Stimulated activated naive CD4-positive, alpha-beta T cell (primary cell): ENCODE data around the gene LSR.

Source experiments
- DNase-seq, 6 experiments: peaks; one replicate each; lab custom pipeline; 2025; lab: John Stamatoyannopoulos, UW

LSR gene, protein sequence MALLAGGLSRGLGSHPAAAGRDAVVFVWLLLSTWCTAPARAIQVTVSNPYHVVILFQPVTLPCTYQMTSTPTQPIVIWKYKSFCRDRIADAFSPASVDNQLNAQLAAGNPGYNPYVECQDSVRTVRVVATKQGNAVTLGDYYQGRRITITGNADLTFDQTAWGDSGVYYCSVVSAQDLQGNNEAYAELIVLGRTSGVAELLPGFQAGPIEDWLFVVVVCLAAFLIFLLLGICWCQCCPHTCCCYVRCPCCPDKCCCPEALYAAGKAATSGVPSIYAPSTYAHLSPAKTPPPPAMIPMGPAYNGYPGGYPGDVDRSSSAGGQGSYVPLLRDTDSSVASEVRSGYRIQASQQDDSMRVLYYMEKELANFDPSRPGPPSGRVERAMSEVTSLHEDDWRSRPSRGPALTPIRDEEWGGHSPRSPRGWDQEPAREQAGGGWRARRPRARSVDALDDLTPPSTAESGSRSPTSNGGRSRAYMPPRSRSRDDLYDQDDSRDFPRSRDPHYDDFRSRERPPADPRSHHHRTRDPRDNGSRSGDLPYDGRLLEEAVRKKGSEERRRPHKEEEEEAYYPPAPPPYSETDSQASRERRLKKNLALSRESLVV

DNA sequence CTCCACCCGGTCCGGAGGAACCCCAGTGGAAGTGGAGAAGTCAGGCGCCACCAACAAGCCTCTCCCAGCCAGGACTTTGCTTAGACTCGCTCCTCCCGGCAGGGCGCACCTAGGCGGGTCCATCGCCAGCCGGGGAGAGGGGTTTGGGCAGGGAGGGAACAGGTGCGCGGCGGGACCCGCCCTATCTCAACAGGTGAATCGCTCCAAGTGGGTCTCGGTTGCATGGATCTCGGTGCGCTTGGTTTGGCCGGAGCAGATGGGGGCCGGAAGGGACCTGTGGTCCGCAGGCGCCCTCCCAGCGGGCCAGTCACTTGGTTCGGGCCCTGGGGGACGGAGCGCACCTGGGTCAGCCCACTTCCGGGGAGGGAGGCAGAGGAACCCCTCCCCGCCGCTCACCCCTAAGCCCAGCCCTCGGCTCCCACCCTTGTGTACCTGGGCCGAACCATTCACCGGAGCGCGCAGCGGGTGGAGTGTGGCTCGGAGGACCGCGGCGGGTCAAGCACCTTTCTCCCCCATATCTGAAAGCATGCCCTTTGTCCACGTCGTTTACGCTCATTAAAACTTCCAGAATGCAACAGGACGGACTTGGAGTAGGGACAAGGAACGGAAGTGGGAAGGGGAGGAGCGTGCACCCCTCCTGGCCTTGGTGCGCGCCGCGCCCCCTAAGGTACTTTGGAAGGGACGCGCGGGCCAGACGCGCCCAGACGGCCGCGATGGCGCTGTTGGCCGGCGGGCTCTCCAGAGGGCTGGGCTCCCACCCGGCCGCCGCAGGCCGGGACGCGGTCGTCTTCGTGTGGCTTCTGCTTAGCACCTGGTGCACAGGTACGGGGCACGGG, at the start of gene LSR:
Gene LSR (plus strand): TSS at position 693 of the 836 bp plus-strand sequence. CDS start 21 bp downstream, at position 714.
- DNase-seq, result peak; percentile 48 to 79 (median 67)

GRCh38 chr19:35199481-35199880, 49.3 kb upstream of the LSR start:
- DNase-seq, result no peak

DNA sequence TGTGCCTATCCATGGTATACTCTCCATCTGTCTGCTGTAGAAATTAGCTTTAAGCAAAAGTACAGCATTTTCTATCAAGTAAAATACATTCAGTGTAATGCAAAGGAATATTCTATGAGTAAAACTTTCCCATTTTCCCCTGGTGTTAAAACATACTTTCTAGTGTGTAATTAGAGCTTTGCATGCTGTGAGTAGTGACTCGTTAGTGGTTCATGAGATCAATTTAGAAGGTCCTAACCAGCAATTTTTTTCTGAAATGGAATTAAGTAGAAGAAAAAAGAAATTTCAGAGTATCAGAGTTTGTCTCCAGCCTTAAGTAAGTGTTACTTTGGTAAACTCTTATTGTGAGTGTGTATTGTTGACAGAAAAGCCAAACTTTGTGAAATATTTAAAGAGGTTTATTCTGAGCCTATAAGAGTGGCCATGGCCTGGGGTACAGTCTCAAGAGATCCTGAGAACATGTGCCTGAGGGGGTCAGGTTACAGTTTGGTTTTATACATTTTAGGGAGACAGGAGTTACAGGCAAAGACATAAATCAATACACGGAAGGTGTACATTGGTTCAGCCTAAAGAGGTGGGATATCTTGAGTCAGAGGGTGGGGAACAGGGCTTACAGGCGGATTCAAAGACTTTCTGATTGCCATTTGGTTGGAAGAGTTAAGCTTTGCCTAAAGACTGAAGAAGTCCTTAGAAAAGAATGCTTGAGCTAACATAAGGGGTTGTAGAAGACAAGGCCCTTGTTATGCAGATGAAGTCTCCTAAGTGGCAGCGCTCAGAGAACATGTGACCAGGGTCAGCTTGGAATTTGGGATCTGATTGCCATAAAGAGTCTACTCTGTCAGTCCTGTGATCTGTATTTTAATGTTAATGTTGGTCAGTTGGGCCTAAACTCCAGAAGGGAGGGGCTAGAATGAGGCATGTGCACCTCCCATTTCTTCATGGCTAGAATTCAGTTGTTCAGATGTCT, 45.8 kb upstream of the LSR start:
- no peak for DNase-seq

DNA sequence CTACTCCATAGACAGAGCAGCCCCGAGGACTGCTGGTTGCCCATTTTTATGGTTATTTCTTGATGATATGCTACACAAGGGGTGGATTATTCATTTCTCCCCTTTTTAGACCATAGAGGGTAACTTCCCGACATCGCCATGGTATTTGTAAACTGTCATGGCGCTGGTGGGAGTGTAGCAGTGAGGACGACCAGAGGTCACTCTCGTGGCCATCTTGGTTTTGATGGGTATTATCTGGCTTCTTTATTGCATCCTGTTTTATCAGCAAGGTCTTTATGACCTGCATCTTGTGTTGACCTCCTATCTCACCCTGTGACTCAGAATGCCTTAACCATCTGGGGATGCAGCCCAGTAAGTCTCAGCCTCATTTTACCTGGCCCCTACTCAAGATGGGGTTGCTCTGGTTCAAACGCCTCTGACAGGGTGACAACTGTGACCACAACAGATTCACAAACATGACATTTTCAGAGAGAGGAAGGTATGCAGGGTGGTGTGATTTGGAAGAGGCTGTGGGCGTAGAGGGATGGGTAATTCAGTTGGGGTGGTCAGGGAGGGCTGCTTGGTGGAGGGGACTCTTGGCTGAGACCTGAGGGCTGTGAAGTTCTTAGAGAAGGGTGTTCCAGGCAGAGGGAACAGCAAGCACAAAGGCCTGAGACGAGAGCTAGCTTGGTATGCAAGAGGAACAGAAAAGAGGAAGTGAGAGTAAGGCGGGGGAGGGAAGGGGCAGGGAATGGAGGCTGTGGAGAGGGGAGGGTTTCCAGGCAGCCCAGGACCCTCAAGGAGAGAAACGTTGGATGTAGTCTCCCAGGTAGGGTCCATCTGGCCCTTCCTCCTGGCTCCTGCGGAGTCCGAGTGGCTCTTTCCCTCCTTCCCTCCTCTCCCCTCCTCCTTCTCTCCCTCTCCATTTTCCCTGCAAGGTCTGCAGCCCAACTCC, 43.7 kb upstream of the LSR start:
- peak in 1 of 6 experiments; percentile 6 for DNase-seq

DNA sequence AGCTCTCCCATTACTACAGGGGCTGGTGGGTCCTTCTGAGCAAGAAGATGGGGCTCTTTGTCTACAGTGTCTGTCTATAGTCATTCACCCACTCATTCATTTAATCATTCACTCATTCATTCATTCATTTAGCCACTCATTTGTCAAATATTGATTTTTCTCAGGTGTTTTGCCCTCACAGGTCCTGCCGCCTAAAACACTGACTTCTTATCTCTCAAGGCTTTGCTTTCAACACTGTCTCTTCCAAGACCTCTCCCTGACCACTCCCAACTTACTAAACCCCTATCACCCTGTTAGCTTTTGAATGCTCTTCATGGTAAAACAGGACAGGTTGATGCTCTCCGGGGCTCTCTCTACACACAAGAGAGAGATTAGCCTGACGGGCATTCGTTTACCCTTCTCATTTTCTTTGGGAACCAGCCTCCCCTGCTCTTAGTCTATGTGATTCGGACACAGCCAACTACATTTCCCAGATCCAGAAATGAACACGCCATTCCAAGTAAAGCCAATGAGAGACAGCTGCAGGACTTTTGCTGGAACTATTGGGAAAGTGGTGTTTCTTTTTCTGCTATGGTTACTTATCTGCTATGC, 43.0 kb upstream of the LSR start:
- no peak for DNase-seq

DNA sequence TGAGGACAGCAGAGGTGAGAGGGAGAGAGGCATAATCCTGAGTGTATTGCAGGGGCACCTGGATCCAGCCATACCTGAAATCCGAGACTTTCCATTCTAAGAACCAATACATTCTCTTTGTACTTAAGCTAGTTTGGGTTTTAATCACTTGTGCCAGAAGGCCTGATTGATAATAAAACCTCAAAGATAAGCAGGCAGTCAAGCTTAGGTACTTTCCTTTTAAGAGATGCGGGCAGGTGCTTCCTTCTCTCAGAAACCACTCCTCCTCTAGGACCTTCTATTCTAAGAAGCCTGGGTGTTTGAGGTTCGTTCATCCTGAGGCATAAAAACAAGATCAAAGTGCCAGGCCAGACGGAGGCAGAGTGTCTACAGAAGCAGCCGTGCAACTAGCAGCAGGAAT, 42.4 kb upstream of the LSR start:
- peak; percentile 17 to 78 (median 70) for DNase-seq

DNA sequence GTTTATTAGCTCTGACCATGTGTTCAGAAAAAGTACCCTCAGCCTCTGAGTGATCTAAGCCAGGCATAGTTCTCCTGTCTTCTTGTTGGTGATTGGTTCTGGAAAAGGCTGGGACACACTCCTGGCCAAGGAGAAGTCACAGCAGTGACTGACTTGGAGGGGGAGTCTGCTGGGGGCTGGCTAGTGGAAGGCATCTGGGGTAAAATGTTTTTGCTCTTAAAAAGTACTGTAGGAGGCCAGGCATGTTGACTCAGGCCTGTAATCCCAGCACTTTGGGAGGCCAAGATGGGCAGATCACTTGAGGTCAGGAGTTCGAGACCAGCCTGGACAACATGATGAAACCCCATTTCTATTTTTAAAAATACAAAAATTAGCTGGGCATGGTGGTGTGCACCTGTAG, 41.9 kb upstream of the LSR start:
- peak in 1 of 6 experiments; percentile 49 for DNase-seq

GRCh38 chr19:35207391-35207871, 41.4 kb upstream of the LSR start:
- DNase-seq, result peak in 5 of 6 experiments; percentile 33 to 57 (median 40)

- peak in 1 of 6 experiments; percentile 38 for DNase-seq
These were observed 40.7 kb upstream of the LSR start for GRCh38 chr19:35208121-35208520.

GRCh38 chr19:35209646-35210045, 39.2 kb upstream of the LSR start:
- no peak for DNase-seq

DNA sequence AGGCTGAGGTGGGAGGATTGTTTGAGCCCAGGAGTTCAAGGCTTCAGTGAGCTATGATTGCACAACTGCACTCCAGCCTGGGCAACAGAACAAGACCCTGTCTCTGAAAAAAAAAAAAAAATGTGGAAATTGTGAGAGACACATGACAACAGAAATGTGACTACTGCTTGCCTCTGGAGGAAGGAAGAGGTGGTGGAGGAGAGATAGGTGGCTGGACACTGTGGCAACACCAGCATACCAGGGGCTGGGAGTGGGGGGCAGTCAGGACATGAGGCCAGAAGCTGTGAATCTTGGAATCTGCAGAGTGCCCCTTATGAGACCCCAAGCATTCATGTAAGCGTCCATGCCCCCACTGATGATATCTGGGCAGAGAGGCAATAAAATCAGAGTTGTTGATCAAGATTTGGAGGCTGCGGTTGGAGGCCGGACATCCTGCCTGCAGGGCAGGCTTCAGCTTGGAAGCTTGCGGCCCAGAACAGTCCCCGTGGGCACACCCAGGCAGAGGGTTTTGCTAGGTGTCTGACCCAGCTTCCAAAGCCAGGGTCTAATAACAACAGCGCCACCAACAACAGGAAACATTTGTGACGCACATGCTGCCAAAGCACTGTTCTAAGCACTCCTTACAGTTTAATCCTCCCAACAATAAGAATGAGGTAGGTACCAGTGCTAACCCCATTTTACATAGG, 37.1 kb upstream of the LSR start:
- peak; percentile 72 to 91 (median 82) for DNase-seq

DNA sequence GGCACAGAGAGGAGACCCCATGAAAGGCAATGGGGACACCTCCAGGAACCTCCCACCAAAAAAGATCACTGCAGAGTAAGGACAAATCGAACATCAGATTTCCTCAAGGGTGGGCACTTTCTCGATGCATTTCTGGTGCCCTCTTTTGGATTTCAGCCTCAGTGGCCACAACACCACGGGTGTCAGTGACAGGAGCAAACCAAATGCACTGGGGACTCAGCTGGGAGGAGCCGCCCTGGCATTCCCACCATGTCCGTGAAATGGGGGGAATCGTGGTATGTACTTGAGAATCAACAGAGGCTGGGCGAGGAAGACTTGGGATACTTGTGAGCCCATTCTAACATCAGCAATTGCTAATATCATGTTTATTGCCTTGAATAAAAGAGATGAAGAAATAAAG, 36.6 kb upstream of the LSR start:
- DNase-seq, result no peak

DNA sequence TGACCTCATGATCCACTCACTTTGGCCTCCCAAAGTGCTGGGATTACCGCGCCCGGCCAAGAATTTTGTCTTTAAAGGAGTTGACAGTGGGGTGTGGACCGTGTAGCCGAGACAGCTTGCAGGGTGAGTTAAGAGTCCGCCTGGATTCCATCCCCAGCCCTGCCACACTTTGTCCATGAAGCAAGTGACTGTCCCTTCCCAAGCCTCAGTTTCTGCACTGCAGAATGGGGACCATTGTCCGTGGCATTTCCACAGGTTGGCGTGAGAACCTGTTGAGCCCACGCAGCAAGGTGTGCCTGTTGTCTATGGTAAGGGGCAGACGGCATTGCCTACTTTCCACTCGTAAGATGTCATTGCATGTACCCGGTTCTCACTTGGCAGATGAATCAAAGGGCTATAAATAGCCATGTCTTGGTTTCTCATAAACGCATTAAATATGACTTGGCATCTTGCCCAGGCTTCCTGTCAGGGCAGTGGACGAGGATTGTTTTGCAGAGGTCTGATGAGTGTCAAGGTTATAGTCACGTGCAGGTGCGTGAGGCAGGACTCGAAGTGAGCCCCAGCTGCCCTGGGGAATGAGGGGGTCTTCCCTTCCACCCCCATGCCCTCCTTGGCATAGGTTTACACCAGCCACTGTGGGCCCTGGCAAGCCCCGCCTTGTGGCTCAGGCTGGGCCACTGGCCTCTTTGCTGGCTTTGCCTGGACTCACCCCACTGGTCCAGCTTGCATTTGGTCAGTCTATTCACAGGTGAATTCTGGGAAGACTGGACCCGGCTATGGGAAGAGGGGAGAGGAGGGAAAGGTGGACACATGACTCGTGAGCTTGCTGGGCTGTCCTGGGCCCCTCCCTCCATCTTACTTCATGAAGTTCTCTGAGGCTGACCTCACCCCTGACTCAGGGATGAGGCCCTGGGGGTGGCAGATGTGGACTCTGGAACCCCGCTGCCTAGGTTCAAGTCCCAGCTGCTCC, 34.9 kb upstream of the LSR start:
- peak; percentile 61 to 92 (median 84) for DNase-seq

DNA sequence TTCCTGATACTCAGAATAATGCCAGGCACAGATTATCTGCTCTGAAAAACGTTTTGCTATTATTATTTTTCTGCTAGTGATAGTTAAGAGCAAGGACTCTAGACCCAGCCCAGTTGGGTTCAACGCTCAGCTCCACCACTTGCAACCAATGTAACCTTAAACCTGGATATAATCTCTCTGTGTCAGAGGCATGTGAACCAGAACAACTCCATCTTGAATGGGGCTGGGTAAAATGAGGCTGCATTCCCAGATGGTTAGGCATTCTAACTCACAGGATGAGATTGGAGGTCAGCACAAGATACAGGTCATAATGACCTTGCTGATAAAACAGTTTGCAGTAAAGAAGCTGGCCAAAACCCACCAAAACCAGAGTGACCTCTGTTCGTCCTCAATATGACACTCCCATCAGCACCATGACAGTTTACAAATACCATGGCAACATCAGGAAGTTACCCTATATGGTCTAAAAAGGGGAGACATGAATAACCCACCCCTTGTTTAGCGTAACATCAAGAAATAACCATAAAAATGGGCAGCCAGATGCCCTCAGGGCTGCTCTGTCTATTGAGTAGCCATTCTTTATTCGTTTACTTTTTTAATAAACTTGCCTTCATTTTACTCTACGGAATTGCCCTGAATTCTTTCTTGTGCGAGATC, 33.9 kb upstream of the LSR start:
- DNase-seq, result peak in 1 of 6 experiments; percentile 32

DNA sequence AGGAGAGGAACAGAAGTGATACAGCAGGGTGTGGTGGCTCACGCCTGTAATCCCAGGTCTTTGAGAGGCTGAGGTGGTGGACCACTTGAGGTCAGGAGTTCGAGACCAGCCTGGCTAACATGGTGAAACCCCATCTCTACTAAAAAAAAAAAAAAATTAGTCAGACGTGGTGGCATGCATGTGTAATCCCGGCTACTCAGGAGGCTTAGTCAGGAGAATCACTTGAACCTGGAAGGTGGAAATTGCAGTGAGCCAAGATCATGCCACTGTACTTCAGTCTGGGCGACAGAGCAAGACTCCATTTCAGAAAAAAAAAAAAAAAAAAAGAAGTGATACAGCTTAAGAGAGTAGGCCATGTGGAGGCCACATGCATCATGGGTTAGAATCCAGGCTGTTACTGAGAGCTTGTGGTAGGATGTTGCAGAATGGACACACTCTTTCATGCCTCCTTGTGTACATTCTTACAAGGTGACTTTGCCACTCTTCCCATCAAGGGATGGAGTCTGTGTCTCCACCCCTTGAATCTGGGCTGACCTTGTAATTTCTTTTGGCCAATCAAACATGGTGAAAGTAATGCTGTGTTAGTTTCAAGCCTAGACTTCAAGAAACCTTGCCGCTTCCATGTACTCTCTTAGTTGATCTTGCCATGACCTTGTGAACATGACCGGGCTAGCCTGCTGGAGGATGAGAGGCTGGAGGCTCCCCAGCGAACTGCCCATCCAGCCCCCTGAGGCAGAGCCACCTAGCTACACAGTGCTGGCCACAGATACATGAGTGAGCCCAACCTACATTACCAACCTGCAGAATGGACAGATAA, 32.6 kb upstream of the LSR start:
- peak in 2 of 6 experiments; percentile 10 to 11 for DNase-seq
